Placental pericyte (primary cell): ENCODE measurements around the gene MYL6. TPM values are rescaled to one million over a fixed set of nuclear protein-coding genes. Genes with fewer than 3 reads are reported as not detected.

Source experiments
- total RNA-seq: library from RNA; depleted of rRNA; stranded (reverse); fragments of >200 nt; gene quantifications from 2 replicates; pipeline ENCODE4 v1.2.3, GENCODE V29; 2012

Gene MYL6
- 1,095 and 1,312 TPM in 2 replicates for total RNA-seq

GRCh38 chr12:56158029-56158925 lies at the start of gene MYL6:
TSS of gene MYL6 (plus strand) at chr12:56158359. CDS start at chr12:56158402, 43 bp downstream.

GRCh38 chr12:56116267-56117081 lies 41.7 kb upstream of the MYL6 start, which contains the start of gene RPL41:
TSS of gene RPL41 (plus strand) at chr12:56116633.

GRCh38 chr12:56117778-56118687 lies 40.1 kb upstream of the MYL6 start, which contains the start of gene ZC3H10:
TSS of gene ZC3H10 (plus strand) at chr12:56118266. CDS start at chr12:56120563, 2,297 bp downstream.

GRCh38 chr12:56127888-56128669 lies 30.1 kb upstream of the MYL6 start, which contains the start of gene ESYT1:
TSS of gene ESYT1 (plus strand) at chr12:56128267. CDS start at chr12:56128320, 53 bp downstream.

GRCh38 chr12:56152132-56152755 lies 5.9 kb upstream of the MYL6 start, which contains the start of gene MYL6B:
TSS of gene MYL6B (plus strand) at chr12:56152587. CDS start at chr12:56153919, 1,332 bp downstream.

GRCh38 chr12:56189099-56189917 lies 31.1 kb downstream of the MYL6 start, which contains the start of gene SMARCC2:
TSS of gene SMARCC2 (minus strand) at chr12:56189483. CDS start at chr12:56189461, 22 bp downstream.

Other genes with a start within 250 kb of the MYL6 start
- gene PYM1, start 230.5 kb upstream of the MYL6 start, total RNA-seq: 27.9 and 33.9 TPM in 2 replicates
- 32.4 and 42.4 TPM in 2 replicates for gene DGKA, start 227.2 kb upstream of the MYL6 start, total RNA-seq
- 0.72 and 0.88 TPM in 2 replicates for gene PMEL, start 192.3 kb upstream of the MYL6 start, total RNA-seq
- gene CDK2, start 191.5 kb upstream of the MYL6 start, total RNA-seq: 7.2 and 73.4 TPM in 2 replicates
- 77.3 and 104 TPM in 2 replicates for gene RAB5B, start 184.3 kb upstream of the MYL6 start, total RNA-seq
- gene SUOX, start 161.1 kb upstream of the MYL6 start, total RNA-seq: 5.9 and 17.3 TPM in 2 replicates
- gene IKZF4, start 137.3 kb upstream of the MYL6 start, total RNA-seq: 2.8 and 4.9 TPM in 2 replicates
- gene RPS26, start 116.4 kb upstream of the MYL6 start, total RNA-seq: 329 and 597 TPM in 2 replicates
- gene ERBB3, start 78.2 kb upstream of the MYL6 start, total RNA-seq: under 0.01 and 0.22 TPM in 2 replicates
- 136 and 194 TPM in 2 replicates for gene PA2G4, start 53.8 kb upstream of the MYL6 start, total RNA-seq
- gene RPL41, start 41.7 kb upstream of the MYL6 start, total RNA-seq: 918 and 4,761 TPM in 2 replicates
- gene ZC3H10, start 40.1 kb upstream of the MYL6 start, total RNA-seq: 5.0 and 7.4 TPM in 2 replicates
- gene ESYT1, start 30.1 kb upstream of the MYL6 start, total RNA-seq: 334 and 363 TPM in 2 replicates
- 39.5 and 81.2 TPM in 2 replicates for gene MYL6B, start 5.8 kb upstream of the MYL6 start, total RNA-seq
- gene SMARCC2, start 31.1 kb downstream of the MYL6 start, total RNA-seq: 45.4 and 50.1 TPM in 2 replicates
- 104 and 236 TPM in 2 replicates for gene RNF41, start 63.6 kb downstream of the MYL6 start, total RNA-seq
- 26.3 and 42.1 TPM in 2 replicates for gene NABP2, start 66.0 kb downstream of the MYL6 start, total RNA-seq
- gene SLC39A5, start 71.7 kb downstream of the MYL6 start, total RNA-seq: not detected in 2 replicates
- 21.2 and 39.4 TPM in 2 replicates for gene ANKRD52, start 100.0 kb downstream of the MYL6 start, total RNA-seq
- 10.3 and 14.9 TPM in 2 replicates for gene COQ10A, start 108.6 kb downstream of the MYL6 start, total RNA-seq
- 83.4 and 160 TPM in 2 replicates for gene CS, start 142.0 kb downstream of the MYL6 start, total RNA-seq
- gene CNPY2, start 157.6 kb downstream of the MYL6 start, total RNA-seq: 84.8 and 105 TPM in 2 replicates
- 13.6 and 20.6 TPM in 2 replicates for gene PAN2, start 175.6 kb downstream of the MYL6 start, total RNA-seq
- not detected in 2 replicates for gene IL23A, start 180.5 kb downstream of the MYL6 start, total RNA-seq
- gene STAT2, start 201.7 kb downstream of the MYL6 start, total RNA-seq: 271 and 396 TPM in 2 replicates
- gene APOF, start 204.5 kb downstream of the MYL6 start, total RNA-seq: not detected in 2 replicates